22Rv1 (cell line): ENCODE measurements around the gene CMTM8.

Experiments used
- ZFX ChIP-seq: fragments of 450-650 bp; IDR thresholded peaks from 2 replicates; pipeline ENCODE4 v1.6.1; 2017; ENCODE audit warnings: antibody characterized with exemption, borderline replicate concordance
- TF ChIP-seq, protein P1 (sequence below): fragments of 450-650 bp; IDR thresholded peaks from 2 replicates; pipeline ENCODE4 v1.5.1; 2017; ENCODE audit warnings: mild to moderate bottlenecking

DNA sequence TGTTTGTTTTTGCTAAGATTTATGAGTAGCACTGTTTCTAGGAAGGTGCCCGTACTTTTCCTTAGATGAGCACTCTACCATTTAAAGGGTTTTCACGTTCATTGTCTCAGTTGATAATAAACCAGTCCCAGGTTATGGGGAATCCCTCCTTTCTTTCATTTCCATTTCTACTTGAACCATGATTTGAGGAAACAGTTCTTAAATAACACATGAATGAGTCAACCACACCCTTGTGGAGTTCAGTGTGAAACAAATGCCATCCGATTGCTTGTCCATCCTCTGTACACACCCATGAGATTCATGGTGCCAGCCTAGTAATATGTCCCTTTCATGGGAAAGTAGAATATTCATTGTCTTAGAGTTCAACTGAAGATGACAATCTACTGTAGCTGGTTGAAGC, 23.1 kb downstream of the CMTM8 start:
- TF ChIP-seq, protein P1, sequence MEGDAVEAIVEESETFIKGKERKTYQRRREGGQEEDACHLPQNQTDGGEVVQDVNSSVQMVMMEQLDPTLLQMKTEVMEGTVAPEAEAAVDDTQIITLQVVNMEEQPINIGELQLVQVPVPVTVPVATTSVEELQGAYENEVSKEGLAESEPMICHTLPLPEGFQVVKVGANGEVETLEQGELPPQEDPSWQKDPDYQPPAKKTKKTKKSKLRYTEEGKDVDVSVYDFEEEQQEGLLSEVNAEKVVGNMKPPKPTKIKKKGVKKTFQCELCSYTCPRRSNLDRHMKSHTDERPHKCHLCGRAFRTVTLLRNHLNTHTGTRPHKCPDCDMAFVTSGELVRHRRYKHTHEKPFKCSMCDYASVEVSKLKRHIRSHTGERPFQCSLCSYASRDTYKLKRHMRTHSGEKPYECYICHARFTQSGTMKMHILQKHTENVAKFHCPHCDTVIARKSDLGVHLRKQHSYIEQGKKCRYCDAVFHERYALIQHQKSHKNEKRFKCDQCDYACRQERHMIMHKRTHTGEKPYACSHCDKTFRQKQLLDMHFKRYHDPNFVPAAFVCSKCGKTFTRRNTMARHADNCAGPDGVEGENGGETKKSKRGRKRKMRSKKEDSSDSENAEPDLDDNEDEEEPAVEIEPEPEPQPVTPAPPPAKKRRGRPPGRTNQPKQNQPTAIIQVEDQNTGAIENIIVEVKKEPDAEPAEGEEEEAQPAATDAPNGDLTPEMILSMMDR = no peak
- TF ChIP-seq ZFX = no peak
